Activated CD4-positive, alpha-beta T cell treated with anti-CD3 and anti-CD28 coated beads, Interleukin-2, amount 10 ng/mL, durations not matched to agents 24 days and 14 days (primary cell): ENCODE measurements around the gene NKIRAS1. TPM values are rescaled to one million over a fixed set of nuclear protein-coding genes. Genes with fewer than 3 reads are reported as not detected.

Experiments
- DNase-seq: peaks from one replicate; pipeline ENCODE4 v3.0.0; 2022
- H3K27ac Mint-ChIP-seq: one replicate; pipeline ENCODE4 v1.8.0; 2022; ENCODE audit warnings: mild to moderate bottlenecking, mixed read lengths
- H3K27me3 Mint-ChIP-seq: one replicate; pipeline ENCODE4 v1.8.0; 2022; ENCODE audit warnings: mixed read lengths
- H3K36me3 Mint-ChIP-seq: one replicate; pipeline ENCODE4 v1.8.0; 2022; ENCODE audit warnings: low read depth, mild to moderate bottlenecking, mixed read lengths
- H3K4me1 Mint-ChIP-seq: one replicate; pipeline ENCODE4 v1.8.0; 2021; ENCODE audit warnings: mixed read lengths
- H3K4me3 Mint-ChIP-seq: one replicate; pipeline ENCODE4 v1.8.0; 2022; ENCODE audit warnings: mild to moderate bottlenecking, moderate library complexity, mixed read lengths
- H3K9me3 Mint-ChIP-seq: one replicate; pipeline ENCODE4 v1.8.0; 2021; ENCODE audit warnings: mixed read lengths
- intact Hi-C: fragments of 100-400 bp; cut with micrococcal nuclease; formaldehyde crosslinking; loops from one replicate; pipeline ENCODE4 v1.15.1; 2023
- total RNA-seq: library from RNA; stranded (reverse); gene quantifications from 2 replicates; pipeline ENCODE4 v1.2.3, GENCODE V29; 2022

The NKIRAS1 gene
- total RNA-seq, result 4.8 and 5.2 TPM in 2 replicates

- H3K4me1 Mint-ChIP-seq, result peaks cover 35% of the 10 kb centered on the region
- H3K9me3 Mint-ChIP-seq, result no peaks in the 10 kb centered on the region
- peak within 1 kb of the TSS; percentile 99 for H3K4me3 Mint-ChIP-seq
- DNase-seq, result peak; percentile 99
- H3K27ac Mint-ChIP-seq, result peak within 1 kb of the TSS; percentile 99
- peaks cover 53% of the 10 kb centered on the region for H3K36me3 Mint-ChIP-seq
- intact Hi-C loops, result loop anchor here (1.0 to 10.0 kb wide), 4 partner anchors 28 to 1868 kb away; partner anchors contain the start of genes NGLY1, NR1D2 and UBE2E2
- peaks cover 4% of the 10 kb centered on the region for H3K27me3 Mint-ChIP-seq
Measured at GRCh38 chr3:23916886-23917678, at the start of gene NKIRAS1, which contains the start of gene RPL15. Gene NKIRAS1, minus strand, starts transcription at chr3:23916990. Its CDS starts 6,086 bp downstream, at chr3:23910904. Gene RPL15, plus strand, starts transcription at chr3:23917132. Its CDS starts 728 bp downstream, at chr3:23917860.

GRCh38 chr3:23966328-23966727 lies 49.5 kb upstream of the NKIRAS1 start:
- no peak overlapping the region for H3K4me3 Mint-ChIP-seq
- no peaks in the 10 kb centered on the region for H3K9me3 Mint-ChIP-seq
- no peak overlapping the region for H3K27ac Mint-ChIP-seq
- peaks cover 9% of the 10 kb centered on the region for H3K36me3 Mint-ChIP-seq
- no peaks in the 10 kb centered on the region for H3K27me3 Mint-ChIP-seq
- H3K4me1 Mint-ChIP-seq, result no peaks in the 10 kb centered on the region
- DNase-seq, result no peak
- intact Hi-C loops, result no loop called here

GRCh38 chr3:23964537-23965235 lies 47.9 kb upstream of the NKIRAS1 start:
- Mint-ChIP-seq H3K9me3 (no peaks in the 10 kb centered on the region), H3K4me1 (no peaks in the 10 kb centered on the region), H3K36me3 (peaks cover 9% of the 10 kb centered on the region), H3K4me3 (no peak overlapping the region), H3K27ac (no peak overlapping the region), H3K27me3 (no peaks in the 10 kb centered on the region)
- intact Hi-C loops, result no loop called here
- no peak for DNase-seq

GRCh38 chr3:23961913-23962312 lies 45.1 kb upstream of the NKIRAS1 start:
- peaks cover 5% of the 10 kb centered on the region for H3K36me3 Mint-ChIP-seq

GRCh38 chr3:23961066-23961465 lies 44.3 kb upstream of the NKIRAS1 start:
- H3K9me3 Mint-ChIP-seq, result no peaks in the 10 kb centered on the region
- H3K27me3 Mint-ChIP-seq, result no peaks in the 10 kb centered on the region
- no peak overlapping the region for H3K27ac Mint-ChIP-seq
- intact Hi-C loops, result no loop called here
- peaks cover 5% of the 10 kb centered on the region for H3K36me3 Mint-ChIP-seq
- H3K4me1 Mint-ChIP-seq, result peaks cover 5% of the 10 kb centered on the region
- DNase-seq, result no peak
- H3K4me3 Mint-ChIP-seq, result no peak overlapping the region

More at GRCh38 chr3:23961913-23962312, 45.1 kb upstream of the NKIRAS1 start:
- intact Hi-C loops, result no loop called here
- Mint-ChIP-seq H3K9me3 (no peaks in the 10 kb centered on the region), H3K27ac (no peak overlapping the region), H3K4me3 (no peak overlapping the region), H3K27me3 (no peaks in the 10 kb centered on the region), H3K4me1 (peaks cover 5% of the 10 kb centered on the region)
- DNase-seq, result no peak

- no peaks in the 10 kb centered on the region for H3K27me3 Mint-ChIP-seq
- peaks cover 5% of the 10 kb centered on the region for H3K4me1 Mint-ChIP-seq
- intact Hi-C loops, result no loop called here
- H3K27ac Mint-ChIP-seq, result no peak overlapping the region
- H3K36me3 Mint-ChIP-seq, result peaks cover 7% of the 10 kb centered on the region
- H3K4me3 Mint-ChIP-seq, result no peak overlapping the region
- DNase-seq, result no peak
- no peaks in the 10 kb centered on the region for H3K9me3 Mint-ChIP-seq
Measured at GRCh38 chr3:23960649-23961048, 43.9 kb upstream of the NKIRAS1 start.

- H3K27ac Mint-ChIP-seq, result no peak overlapping the region
- H3K9me3 Mint-ChIP-seq, result no peaks in the 10 kb centered on the region
- peaks cover 5% of the 10 kb centered on the region for H3K4me1 Mint-ChIP-seq
- intact Hi-C loops, result no loop called here
- no peaks in the 10 kb centered on the region for H3K27me3 Mint-ChIP-seq
- peaks cover 2% of the 10 kb centered on the region for H3K36me3 Mint-ChIP-seq
- no peak for DNase-seq
- H3K4me3 Mint-ChIP-seq, result no peak overlapping the region
Measured at GRCh38 chr3:23959135-23959900, 42.5 kb upstream of the NKIRAS1 start.

- no peak for DNase-seq
- no peak overlapping the region for H3K27ac Mint-ChIP-seq
- H3K4me1 Mint-ChIP-seq, result peaks cover 5% of the 10 kb centered on the region
- H3K36me3 Mint-ChIP-seq, result peaks cover 2% of the 10 kb centered on the region
- no peak overlapping the region for H3K4me3 Mint-ChIP-seq
- H3K27me3 Mint-ChIP-seq, result no peaks in the 10 kb centered on the region
- intact Hi-C loops, result no loop called here
- no peaks in the 10 kb centered on the region for H3K9me3 Mint-ChIP-seq
Measured at GRCh38 chr3:23956701-23957100, 39.9 kb upstream of the NKIRAS1 start.

- Mint-ChIP-seq H3K9me3 (no peaks in the 10 kb centered on the region), H3K4me1 (peaks cover 14% of the 10 kb centered on the region), H3K27me3 (no peaks in the 10 kb centered on the region), H3K36me3 (peaks cover 2% of the 10 kb centered on the region), H3K4me3 (no peak overlapping the region), H3K27ac (no peak overlapping the region)
- intact Hi-C loops, result no loop called here
- DNase-seq, result no peak
Measured at GRCh38 chr3:23954144-23954543, 37.4 kb upstream of the NKIRAS1 start.

GRCh38 chr3:23953523-23953922 lies 36.7 kb upstream of the NKIRAS1 start:
- Mint-ChIP-seq H3K4me3 (no peak overlapping the region), H3K36me3 (peaks cover 2% of the 10 kb centered on the region), H3K27ac (no peak overlapping the region), H3K9me3 (no peaks in the 10 kb centered on the region), H3K27me3 (no peaks in the 10 kb centered on the region), H3K4me1 (peaks cover 13% of the 10 kb centered on the region)
- intact Hi-C loops, result no loop called here
- no peak for DNase-seq

GRCh38 chr3:23952646-23953045 lies 35.9 kb upstream of the NKIRAS1 start:
- intact Hi-C loops, result no loop called here
- DNase-seq, result no peak
- Mint-ChIP-seq H3K27ac (no peak overlapping the region), H3K4me3 (no peak overlapping the region), H3K27me3 (peaks cover 3% of the 10 kb centered on the region), H3K36me3 (peaks cover 2% of the 10 kb centered on the region), H3K9me3 (no peaks in the 10 kb centered on the region), H3K4me1 (peaks cover 16% of the 10 kb centered on the region)

- H3K4me3 Mint-ChIP-seq, result peak overlapping the region; percentile 40
- no peaks in the 10 kb centered on the region for H3K9me3 Mint-ChIP-seq
- peaks cover 6% of the 10 kb centered on the region for H3K27me3 Mint-ChIP-seq
- H3K27ac Mint-ChIP-seq, result no peak overlapping the region
- intact Hi-C loops, result loop anchor here (2.0 kb wide), 1 partner anchor 55 kb away; no protein-coding TSS in a partner anchor
- H3K4me1 Mint-ChIP-seq, result peaks cover 22% of the 10 kb centered on the region
- no peak for DNase-seq
- H3K36me3 Mint-ChIP-seq, result peaks cover 2% of the 10 kb centered on the region
Measured at GRCh38 chr3:23950293-23950692, 33.5 kb upstream of the NKIRAS1 start.

GRCh38 chr3:23949784-23950183 lies 33.0 kb upstream of the NKIRAS1 start:
- peak overlapping the region; percentile 40 for H3K4me3 Mint-ChIP-seq
- H3K27ac Mint-ChIP-seq, result no peak overlapping the region
- intact Hi-C loops, result loop anchor here (2.0 kb wide), 1 partner anchor 55 kb away; no protein-coding TSS in a partner anchor
- peaks cover 6% of the 10 kb centered on the region for H3K27me3 Mint-ChIP-seq
- H3K9me3 Mint-ChIP-seq, result no peaks in the 10 kb centered on the region
- DNase-seq, result no peak
- peaks cover 22% of the 10 kb centered on the region for H3K4me1 Mint-ChIP-seq
- H3K36me3 Mint-ChIP-seq, result peaks cover 2% of the 10 kb centered on the region
